Measurements from ENCODE around the gene CLIC1. TPM values are rescaled to one million over a fixed set of nuclear protein-coding genes. Genes with fewer than 3 reads are reported as not detected.

The CLIC1 gene
- total RNA-seq, 1 experiment from 2014 or later: 374 TPM

GRCh38 chr6:31768363-31769257 lies 32.3 kb upstream of the CLIC1 start:
- no peak for DNase-seq
- intact Hi-C loops (cut with micrococcal nuclease; ENCODE audit: unreplicated experiment): loop anchor here (1.0 kb wide), 3 partner anchors 39 to 95 kb away; partner anchors contain the start of gene DDAH2
- Histone ChIP-seq H3K4me3 (ENCODE audit: low read depth, low read length) (no peak overlapping the region), H3K9me3 (no peaks in the 10 kb centered on the region), H3K4me1 (peaks cover 15% of the 10 kb centered on the region), H3K36me3 (ENCODE audit: control insufficient read depth, insufficient read depth, low read length) (0 out of 2 replicates have a peak, but pooled peaks cover 1% of the 10 kb centered on the region), H3K27me3 (replicated peaks; ENCODE audit: control insufficient read depth, insufficient read depth, low read length) (no peaks in the 10 kb centered on the region)
- Mint-ChIP-seq H3K27me3 (ENCODE audit: insufficient read depth, unreplicated experiment) (no peaks in the 10 kb centered on the region), H3K27ac (ENCODE audit: unreplicated experiment) (no peak overlapping the region), H3K9me3 (ENCODE audit: unreplicated experiment) (no peaks in the 10 kb centered on the region), H3K4me1 (ENCODE audit: low read depth, unreplicated experiment) (peaks cover 12% of the 10 kb centered on the region), H3K36me3 (ENCODE audit: insufficient read depth, unreplicated experiment) (peaks cover 5% of the 10 kb centered on the region), H3K4me3 (ENCODE audit: unreplicated experiment) (no peak overlapping the region)
- CTCF ChIA-PET: interaction anchor here (1.3 to 2.5 kb wide), 5 partner anchors 23 to 88 kb away, joined by 4 to 32 read pairs (median 14); partner anchors contain the start of genes DDAH2, LY6G5C and MSH5
- TF ChIP-seq CTCF (IDR thresholded peaks at IDR 0.05; ENCODE audit: insufficient read depth in 1 of 2, low read depth in 1 of 2, low read length in 1 of 2, severe bottlenecking in 1 of 2, unreplicated experiment in 1 of 2): no peak
- POLR2A ChIA-PET: interaction anchor here (1.3 to 1.8 kb wide), 3 partner anchors 28 to 39 kb away, joined by 6 to 10 read pairs (median 8); partner anchors contain the start of genes DDAH2 and MSH5
- BruUV-seq (replicated peaks): no TSS peak

GRCh38 chr6:31767096-31767645 lies 30.8 kb upstream of the CLIC1 start:
- CTCF ChIA-PET: interaction anchor here (0.7 kb wide), 2 partner anchors 18 to 80 kb away, joined by 6 to 8 read pairs; no protein-coding TSS in a partner anchor
- Mint-ChIP-seq H3K4me3 (ENCODE audit: unreplicated experiment) (no peak overlapping the region), H3K4me1 (ENCODE audit: low read depth, unreplicated experiment) (peaks cover 18% of the 10 kb centered on the region), H3K36me3 (ENCODE audit: insufficient read depth, unreplicated experiment) (peaks cover 9% of the 10 kb centered on the region), H3K27me3 (ENCODE audit: insufficient read depth, unreplicated experiment) (no peaks in the 10 kb centered on the region), H3K27ac (ENCODE audit: unreplicated experiment) (no peak overlapping the region), H3K9me3 (ENCODE audit: unreplicated experiment) (no peaks in the 10 kb centered on the region)
- no peak for TF ChIP-seq CTCF (IDR thresholded peaks at IDR 0.05; ENCODE audit: insufficient read depth in 1 of 2, low read depth in 1 of 2, low read length in 1 of 2, severe bottlenecking in 1 of 2, unreplicated experiment in 1 of 2)
- POLR2A ChIA-PET: no interaction called here
- no peak for DNase-seq
- no TSS peak for BruUV-seq (replicated peaks)
- Histone ChIP-seq H3K36me3 (ENCODE audit: control insufficient read depth, insufficient read depth, low read length) (0 out of 2 replicates have a peak, but pooled peaks cover 1% of the 10 kb centered on the region), H3K27me3 (replicated peaks; ENCODE audit: control insufficient read depth, insufficient read depth, low read length) (no peaks in the 10 kb centered on the region), H3K9me3 (no peaks in the 10 kb centered on the region), H3K4me1 (peaks cover 14% of the 10 kb centered on the region), H3K4me3 (ENCODE audit: low read depth, low read length) (no peak overlapping the region)
- intact Hi-C loops (cut with micrococcal nuclease; ENCODE audit: unreplicated experiment): no loop called here
